ENCODE measurements around the gene GPR42.
"Not testable (repeated sequence)": the region's sequence is repeated elsewhere in the genome, so short reads cannot be mapped to it uniquely, and the experiment has no call there.

GPR42 gene

DNA sequence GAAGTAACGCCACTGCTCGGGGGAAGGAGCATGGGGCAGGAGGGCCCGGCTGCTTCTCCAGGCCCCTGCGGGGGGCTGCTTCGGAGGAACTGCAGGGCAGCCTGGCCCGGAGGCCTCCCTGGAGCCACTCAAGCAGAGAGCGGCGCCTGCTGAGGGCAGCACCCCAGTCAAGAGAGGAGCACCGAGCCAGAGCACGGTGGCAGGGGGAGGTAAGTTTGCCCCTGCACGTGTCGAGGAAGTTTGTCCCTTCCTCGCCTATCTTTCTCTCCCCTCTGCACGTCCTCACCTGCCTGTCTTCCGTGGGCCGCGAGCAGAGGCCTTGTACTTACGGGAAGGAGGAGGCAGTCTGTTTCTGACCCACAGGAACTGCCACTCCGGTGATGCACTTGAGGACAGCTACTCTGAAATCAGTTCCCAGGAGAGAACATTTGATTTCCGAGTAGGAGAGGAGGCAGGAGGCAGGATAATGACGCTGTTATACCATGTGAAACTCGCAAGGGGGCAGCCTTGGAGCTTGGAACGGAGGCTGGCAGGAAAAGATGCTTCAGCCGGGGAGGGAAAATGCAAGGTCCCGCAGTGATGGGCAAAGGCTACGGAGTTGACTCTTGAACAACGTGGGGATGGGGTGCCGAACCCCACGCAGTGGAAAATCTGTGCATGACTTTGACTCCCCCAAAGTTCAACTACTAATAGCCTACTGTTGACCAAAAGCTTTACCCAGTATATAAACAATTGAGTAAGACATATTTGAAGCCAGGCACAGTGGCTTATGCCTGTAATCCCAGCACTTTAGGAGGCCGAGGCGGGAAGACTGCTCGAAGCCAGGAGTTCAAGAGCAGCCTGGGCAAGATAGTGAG lies 18.2 kb upstream of the GPR42 start:
- Mint-ChIP-seq H3K4me1 (peaks cover 44% of the 10 kb centered on the region), H3K9me3 (no peaks in the 10 kb centered on the region), H3K27ac (peak overlapping the region; percentile 52), H3K4me3 (no peak overlapping the region), H3K36me3 (peaks cover 3% of the 10 kb centered on the region)
- DNase-seq (ENCODE audit: low spot score in 2 of 2) (peak; percentile 63 to 85), ATAC-seq (peak; percentile 57)

DNA sequence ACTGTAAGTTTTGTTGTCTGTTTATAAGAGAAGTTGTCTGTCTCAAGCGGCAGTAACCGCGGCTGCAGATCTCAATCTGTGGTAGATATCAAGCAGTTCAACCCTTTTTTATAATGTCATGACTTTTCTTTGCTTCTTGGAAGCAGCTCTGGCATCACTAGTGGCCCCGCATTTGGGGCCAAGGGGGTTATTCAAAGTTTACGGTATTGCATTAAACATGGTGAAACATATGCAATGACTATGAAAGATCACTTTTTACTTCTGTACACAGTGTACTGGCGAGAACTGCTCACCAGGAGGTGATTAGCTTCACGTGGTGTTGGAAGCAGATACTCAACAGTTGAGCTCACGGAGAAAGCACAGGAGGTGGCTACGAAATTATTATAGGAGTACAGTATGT lies 17.2 kb upstream of the GPR42 start:
- DNase-seq (ENCODE audit: low spot score in 2 of 2) (no peak), ATAC-seq (no peak)
- Mint-ChIP-seq H3K9me3 (no peaks in the 10 kb centered on the region), H3K36me3 (no peaks in the 10 kb centered on the region), H3K4me3 (no peak overlapping the region), H3K4me1 (peaks cover 45% of the 10 kb centered on the region), H3K27ac (no peak overlapping the region)

GRCh38 chr19:35354898-35355297 lies 16.0 kb upstream of the GPR42 start:
- no peaks in the 10 kb centered on the region for H3K9me3 Mint-ChIP-seq
- DNase-seq (ENCODE audit: low spot score in 2 of 2) (no peak), ATAC-seq (peak; percentile 92)
- no peaks in the 10 kb centered on the region for H3K36me3 Mint-ChIP-seq
- H3K27ac Mint-ChIP-seq, result no peak overlapping the region
- peaks cover 38% of the 10 kb centered on the region for H3K4me1 Mint-ChIP-seq
- peak overlapping the region; percentile 26 for H3K4me3 Mint-ChIP-seq

DNA sequence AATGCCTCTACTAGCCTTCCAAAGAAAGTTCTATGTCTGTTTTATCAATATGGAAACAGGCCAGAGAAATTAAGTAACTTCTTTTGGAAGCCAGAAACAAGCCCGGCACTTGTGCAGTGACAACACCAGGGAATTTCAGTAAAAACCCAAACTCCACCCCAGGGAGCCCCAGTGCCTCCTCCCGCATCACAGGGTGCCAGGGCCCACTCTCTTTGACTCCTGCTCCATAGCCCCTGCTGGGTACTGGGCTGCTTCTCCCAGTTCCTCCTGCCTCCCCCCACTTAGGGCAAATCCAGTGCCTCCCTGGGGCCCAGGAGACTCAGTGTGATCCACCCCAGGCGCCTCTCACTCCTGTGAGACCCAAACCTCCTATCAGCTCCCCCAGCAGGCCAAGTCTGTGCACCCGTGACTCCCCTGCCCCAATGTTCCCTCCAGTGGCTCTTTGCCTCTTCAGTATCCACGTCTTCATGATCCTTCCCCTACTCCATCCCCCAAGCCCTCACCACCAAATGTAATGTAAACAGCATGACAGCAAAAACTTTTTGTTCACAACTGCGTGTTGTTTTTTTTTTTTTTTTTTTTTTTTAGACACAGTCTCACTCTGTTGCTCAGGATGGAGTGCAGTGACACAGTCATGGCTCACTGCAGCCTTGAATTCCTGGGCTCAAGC lies 14.9 kb upstream of the GPR42 start:
- Mint-ChIP-seq H3K36me3 (no peaks in the 10 kb centered on the region), H3K4me1 (peaks cover 38% of the 10 kb centered on the region), H3K27ac (peak overlapping the region; percentile 53), H3K4me3 (no peak overlapping the region), H3K9me3 (no peaks in the 10 kb centered on the region)
- ATAC-seq (no peak), DNase-seq (ENCODE audit: low spot score in 2 of 2) (no peak)

GRCh38 chr19:35357867-35358573 lies 12.8 kb upstream of the GPR42 start, which contains the start of gene FFAR3:
FFAR3 (plus strand) TSS chr19:35358460; CDS start chr19:35358891, 431 bp downstream.
- Mint-ChIP-seq H3K4me3 (peak within 1 kb of the TSS; percentile 41), H3K4me1 (peaks cover 32% of the 10 kb centered on the region), H3K27ac (peak within 1 kb of the TSS; percentile 8), H3K9me3 (no peaks in the 10 kb centered on the region), H3K36me3 (no peaks in the 10 kb centered on the region)
- DNase-seq (ENCODE audit: low spot score in 2 of 2), result no peak
- no peak for ATAC-seq

DNA sequence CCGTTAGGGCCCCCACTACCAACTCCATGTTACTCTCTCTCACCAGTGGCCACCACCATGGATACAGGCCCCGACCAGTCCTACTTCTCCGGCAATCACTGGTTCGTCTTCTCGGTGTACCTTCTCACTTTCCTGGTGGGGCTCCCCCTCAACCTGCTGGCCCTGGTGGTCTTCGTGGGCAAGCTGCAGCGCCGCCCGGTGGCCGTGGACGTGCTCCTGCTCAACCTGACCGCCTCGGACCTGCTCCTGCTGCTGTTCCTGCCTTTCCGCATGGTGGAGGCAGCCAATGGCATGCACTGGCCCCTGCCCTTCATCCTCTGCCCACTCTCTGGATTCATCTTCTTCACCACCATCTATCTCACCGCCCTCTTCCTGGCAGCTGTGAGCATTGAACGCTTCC lies 12.0 kb upstream of the GPR42 start:
- Mint-ChIP-seq H3K4me1 (peaks cover 31% of the 10 kb centered on the region), H3K4me3 (peak overlapping the region; percentile 41)
- not testable (repeated sequence) for H3K27ac Mint-ChIP-seq; ATAC-seq; DNase-seq (ENCODE audit: low spot score in 2 of 2); H3K36me3 Mint-ChIP-seq; H3K9me3 Mint-ChIP-seq

GRCh38 chr19:35359395-35359794 lies 11.5 kb upstream of the GPR42 start:
- peaks cover 31% of the 10 kb centered on the region for H3K4me1 Mint-ChIP-seq
- H3K36me3 Mint-ChIP-seq; H3K4me3 Mint-ChIP-seq; H3K9me3 Mint-ChIP-seq; DNase-seq (ENCODE audit: low spot score in 2 of 2); H3K27ac Mint-ChIP-seq; ATAC-seq: not testable (repeated sequence)

GRCh38 chr19:35360081-35360480 lies 10.8 kb upstream of the GPR42 start:
- not testable (repeated sequence) for H3K27ac Mint-ChIP-seq, H3K9me3 Mint-ChIP-seq

GRCh38 chr19:35360880-35361420 lies 9.9 kb upstream of the GPR42 start:
- Mint-ChIP-seq H3K9me3 (no peaks in the 10 kb centered on the region), H3K27ac (no peak overlapping the region), H3K4me1 (peaks cover 22% of the 10 kb centered on the region), H3K36me3 (no peaks in the 10 kb centered on the region), H3K4me3 (no peak overlapping the region)
- ATAC-seq, result no peak
- no peak for DNase-seq (ENCODE audit: low spot score in 2 of 2)

More at GRCh38 chr19:35360081-35360480, 10.8 kb upstream of the GPR42 start:
- peaks cover 28% of the 10 kb centered on the region for H3K4me1 Mint-ChIP-seq
- DNase-seq (ENCODE audit: low spot score in 2 of 2); H3K4me3 Mint-ChIP-seq; H3K36me3 Mint-ChIP-seq; ATAC-seq: not testable (repeated sequence)

- Mint-ChIP-seq H3K27ac (no peak overlapping the region), H3K36me3 (no peaks in the 10 kb centered on the region), H3K4me1 (peaks cover 11% of the 10 kb centered on the region), H3K4me3 (no peak overlapping the region), H3K9me3 (no peaks in the 10 kb centered on the region)
- no peak for DNase-seq (ENCODE audit: low spot score in 2 of 2)
- peak; percentile 22 for ATAC-seq
These were observed 8.4 kb upstream of the GPR42 start for GRCh38 chr19:35362261-35363000.

GRCh38 chr19:35363001-35363590 lies 7.8 kb upstream of the GPR42 start:
- no peaks in the 10 kb centered on the region for H3K36me3 Mint-ChIP-seq
- no peak overlapping the region for H3K27ac Mint-ChIP-seq
- DNase-seq (ENCODE audit: low spot score in 2 of 2) (no peak), ATAC-seq (no peak)
- no peaks in the 10 kb centered on the region for H3K9me3 Mint-ChIP-seq
- no peak overlapping the region for H3K4me3 Mint-ChIP-seq
- peaks cover 4% of the 10 kb centered on the region for H3K4me1 Mint-ChIP-seq

DNA sequence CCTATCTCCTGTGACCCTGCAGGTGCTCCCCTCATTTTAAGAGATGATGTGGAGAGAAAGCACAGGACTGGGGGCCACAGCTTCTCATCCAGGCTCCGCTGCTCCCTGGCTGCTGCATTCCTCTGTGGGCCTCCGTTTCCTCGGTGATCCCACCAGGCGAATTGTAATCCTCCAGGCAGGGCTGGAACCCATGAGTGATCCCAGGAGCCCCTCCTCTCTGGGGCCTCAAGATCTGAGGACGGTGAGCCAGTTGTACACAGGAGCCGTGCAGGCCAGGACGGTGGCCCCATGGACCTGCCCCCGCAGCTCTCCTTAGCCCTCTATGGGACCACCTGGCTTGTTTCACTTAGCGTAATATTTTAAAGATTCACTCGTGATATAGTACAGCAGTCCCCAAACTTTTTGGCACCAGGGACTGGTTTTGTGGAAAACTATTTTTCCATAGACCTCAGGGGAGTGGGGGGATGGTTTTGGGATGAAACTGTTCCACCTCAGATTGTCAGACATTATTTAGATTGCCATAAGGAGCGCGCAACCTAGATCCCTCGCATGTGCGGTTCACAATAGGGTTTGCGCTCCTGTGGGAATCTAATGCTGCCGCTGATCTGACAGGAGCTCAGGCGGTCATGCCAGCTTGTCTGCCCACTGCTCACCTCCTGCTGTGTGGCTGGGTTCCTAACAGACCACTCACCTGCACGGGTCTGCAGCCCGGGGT lies 7.0 kb upstream of the GPR42 start:
- no peaks in the 10 kb centered on the region for H3K9me3 Mint-ChIP-seq
- DNase-seq (ENCODE audit: low spot score in 2 of 2), result no peak
- H3K4me3 Mint-ChIP-seq, result no peak overlapping the region
- no peaks in the 10 kb centered on the region for H3K36me3 Mint-ChIP-seq
- H3K4me1 Mint-ChIP-seq, result no peaks in the 10 kb centered on the region
- no peak overlapping the region for H3K27ac Mint-ChIP-seq
- no peak for ATAC-seq

GRCh38 chr19:35365303-35365702 lies 5.6 kb upstream of the GPR42 start:
- H3K27ac Mint-ChIP-seq, result no peak overlapping the region
- H3K4me1 Mint-ChIP-seq, result no peaks in the 10 kb centered on the region
- H3K36me3 Mint-ChIP-seq, result no peaks in the 10 kb centered on the region
- H3K9me3 Mint-ChIP-seq, result no peaks in the 10 kb centered on the region
- H3K4me3 Mint-ChIP-seq, result no peak overlapping the region
- ATAC-seq (no peak), DNase-seq (ENCODE audit: low spot score in 2 of 2) (no peak)

DNA sequence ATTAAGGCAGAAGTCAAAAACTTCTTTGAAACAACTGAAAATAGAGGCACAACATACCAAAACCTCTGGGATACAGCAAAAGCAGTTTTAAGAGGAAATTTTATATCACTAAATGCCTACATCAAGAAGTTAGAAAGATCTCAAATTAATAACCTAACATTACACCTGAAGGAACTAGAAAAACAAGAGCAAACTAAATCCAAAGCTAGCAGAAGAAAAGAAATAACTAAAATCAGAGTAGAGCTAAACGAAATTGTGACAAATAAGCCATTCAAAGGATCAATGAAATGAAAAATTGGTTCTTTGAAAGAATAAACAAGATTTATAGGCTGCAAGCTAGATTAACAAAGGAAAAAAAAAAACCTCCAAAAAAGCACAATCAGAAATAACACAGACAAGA lies 2.5 kb upstream of the GPR42 start:
- no peaks in the 10 kb centered on the region for H3K36me3 Mint-ChIP-seq
- no peak for DNase-seq (ENCODE audit: low spot score in 2 of 2)
- no peaks in the 10 kb centered on the region for H3K9me3 Mint-ChIP-seq
- no peak for ATAC-seq
- no peak overlapping the region for H3K27ac Mint-ChIP-seq
- H3K4me1 Mint-ChIP-seq, result no peaks in the 10 kb centered on the region
- H3K4me3 Mint-ChIP-seq, result no peak overlapping the region
